Astrocyte (in vitro differentiated cells and primary cell): ENCODE measurements around the gene OR8B12. TPM values are rescaled to one million over a fixed set of nuclear protein-coding genes. Genes with fewer than 3 reads are reported as not detected.

Experiments
- DNase-seq: peaks from one replicate; pipeline ENCODE4 v3.0.0-alpha.2; 2010; ENCODE audit warnings: low read depth
- FAIRE-seq: peaks from 2 replicates; lab custom pipeline; 2011; peaks lifted over from hg19 to GRCh38; lab: Jason Lieb, UNC
- H2AFZ ChIP-seq: 2 replicates; pipeline ENCODE4 v1.6.0; 2012; ENCODE audit warnings: low read depth, low read length, inconsistent platforms
- H3K27ac ChIP-seq: 2 replicates; pipeline ENCODE4 v1.5.1; 2011; ENCODE audit warnings: low read depth, low read length, inconsistent platforms
- H3K27me3 ChIP-seq: 2 replicates; pipeline ENCODE4 v1.6.0; 2011; ENCODE audit warnings: low read length, inconsistent platforms; ENCODE audit not compliant: insufficient read depth
- H3K36me3 ChIP-seq: 2 replicates; pipeline ENCODE4 v1.5.1; 2011; ENCODE audit warnings: low read length, inconsistent platforms; ENCODE audit not compliant: insufficient read depth
- H3K4me1 ChIP-seq: 2 replicates; pipeline ENCODE4 v1.5.1; 2011; ENCODE audit warnings: low read length, inconsistent platforms; ENCODE audit not compliant: insufficient read depth
- H3K4me2 ChIP-seq: 2 replicates; pipeline ENCODE4 v1.6.0; 2012; ENCODE audit warnings: low read length, inconsistent platforms
- H3K4me3 ChIP-seq: 2 replicates; pipeline ENCODE4 v1.5.1; 2011; ENCODE audit warnings: low read depth, mild to moderate bottlenecking, low read length, inconsistent platforms; ENCODE audit not compliant: insufficient read depth
- H3K79me2 ChIP-seq: 2 replicates; pipeline ENCODE4 v1.6.0; 2012; ENCODE audit warnings: mild to moderate bottlenecking, low read length, inconsistent platforms; ENCODE audit not compliant: insufficient read depth
- H3K9ac ChIP-seq: 2 replicates; pipeline ENCODE4 v1.6.0; 2012; ENCODE audit warnings: mild to moderate bottlenecking, low read length, inconsistent platforms
- H3K9me3 ChIP-seq: 2 replicates; pipeline ENCODE4 v1.5.1; 2012; ENCODE audit warnings: low read depth, mild to moderate bottlenecking, low read length, inconsistent platforms; ENCODE audit not compliant: insufficient read depth
- H4K20me1 ChIP-seq: 2 replicates; pipeline ENCODE4 v1.6.0; 2012; ENCODE audit warnings: low read length, inconsistent platforms; ENCODE audit not compliant: insufficient read depth
- H3K27ac Mint-ChIP-seq: one replicate; pipeline ENCODE4 v1.8.0; 2021; ENCODE audit warnings: mild to moderate bottlenecking, mixed read lengths; ENCODE audit not compliant: unreplicated experiment
- H3K27me3 Mint-ChIP-seq: one replicate; pipeline ENCODE4 v1.8.0; 2021; ENCODE audit warnings: low read depth, mixed read lengths; ENCODE audit not compliant: unreplicated experiment
- H3K36me3 Mint-ChIP-seq: one replicate; pipeline ENCODE4 v1.8.0; 2021; ENCODE audit warnings: low read depth, mixed read lengths; ENCODE audit not compliant: unreplicated experiment
- H3K4me1 Mint-ChIP-seq: one replicate; pipeline ENCODE4 v1.8.0; 2021; ENCODE audit warnings: low read depth, mixed read lengths; ENCODE audit not compliant: unreplicated experiment
- H3K4me3 Mint-ChIP-seq: one replicate; pipeline ENCODE4 v1.8.0; 2021; ENCODE audit warnings: mild to moderate bottlenecking, moderate library complexity, mixed read lengths; ENCODE audit not compliant: unreplicated experiment
- H3K9me3 Mint-ChIP-seq: one replicate; pipeline ENCODE4 v1.8.0; 2021; ENCODE audit warnings: mild to moderate bottlenecking, mixed read lengths; ENCODE audit not compliant: unreplicated experiment
- EZH2 ChIP-seq: IDR thresholded peaks from 2 replicates; pipeline ENCODE4 v1.6.1; 2012; ENCODE audit warnings: mild to moderate bottlenecking, low read length, inconsistent platforms; ENCODE audit not compliant: insufficient read depth
- total RNA-seq: library from RNA; stranded (reverse); gene quantifications from 2 replicates; pipeline ENCODE4 v1.2.1, GENCODE V29; 2021
- TF ChIP-seq, protein P1 (sequence below): IDR thresholded peaks from 2 replicates; pipeline ENCODE4 v1.5.1; 2011; ENCODE audit warnings: low read depth, mild to moderate bottlenecking, inconsistent platforms, low read length, moderate library complexity; ENCODE audit not compliant: insufficient read depth

The OR8B12 gene
- total RNA-seq, 1 donor from 2014 or later: not detected

DNA sequence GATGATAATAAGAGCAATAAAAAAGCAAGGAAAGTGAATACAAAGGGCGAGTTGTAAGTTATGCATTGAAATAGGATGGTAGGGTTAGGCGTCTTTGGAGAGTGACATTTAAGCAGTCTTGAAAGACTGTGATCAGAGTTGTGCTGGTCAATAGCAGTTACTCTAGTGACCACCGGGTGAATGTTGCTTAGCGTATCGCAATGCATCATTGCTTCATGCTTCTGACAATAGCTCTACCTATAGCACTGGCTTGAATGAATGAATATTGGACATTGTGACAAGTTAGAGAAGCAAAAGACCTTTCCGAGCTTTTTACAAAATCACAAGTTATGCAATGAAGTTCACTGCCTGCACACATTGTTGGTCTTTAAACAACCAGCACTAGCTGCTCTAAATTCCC, 7.7 kb upstream of the OR8B12 start:
- Histone ChIP-seq H3K27ac (no peak overlapping the region), H3K9me3 (no peaks in the 10 kb centered on the region), H3K4me1 (no peaks in the 10 kb centered on the region), H3K79me2 (no peaks in the 10 kb centered on the region), H3K4me3 (no peak overlapping the region), H3K9ac (no peak overlapping the region), H3K4me2 (no peak overlapping the region), H4K20me1 (no peaks in the 10 kb centered on the region), H3K36me3 (no peaks in the 10 kb centered on the region), H3K27me3 (no peaks in the 10 kb centered on the region), H2AFZ (no peak overlapping the region)
- peaks cover 4% of the 10 kb centered on the region for H3K4me1 Mint-ChIP-seq
- no peak overlapping the region for H3K27ac Mint-ChIP-seq
- TF ChIP-seq, protein P1, sequence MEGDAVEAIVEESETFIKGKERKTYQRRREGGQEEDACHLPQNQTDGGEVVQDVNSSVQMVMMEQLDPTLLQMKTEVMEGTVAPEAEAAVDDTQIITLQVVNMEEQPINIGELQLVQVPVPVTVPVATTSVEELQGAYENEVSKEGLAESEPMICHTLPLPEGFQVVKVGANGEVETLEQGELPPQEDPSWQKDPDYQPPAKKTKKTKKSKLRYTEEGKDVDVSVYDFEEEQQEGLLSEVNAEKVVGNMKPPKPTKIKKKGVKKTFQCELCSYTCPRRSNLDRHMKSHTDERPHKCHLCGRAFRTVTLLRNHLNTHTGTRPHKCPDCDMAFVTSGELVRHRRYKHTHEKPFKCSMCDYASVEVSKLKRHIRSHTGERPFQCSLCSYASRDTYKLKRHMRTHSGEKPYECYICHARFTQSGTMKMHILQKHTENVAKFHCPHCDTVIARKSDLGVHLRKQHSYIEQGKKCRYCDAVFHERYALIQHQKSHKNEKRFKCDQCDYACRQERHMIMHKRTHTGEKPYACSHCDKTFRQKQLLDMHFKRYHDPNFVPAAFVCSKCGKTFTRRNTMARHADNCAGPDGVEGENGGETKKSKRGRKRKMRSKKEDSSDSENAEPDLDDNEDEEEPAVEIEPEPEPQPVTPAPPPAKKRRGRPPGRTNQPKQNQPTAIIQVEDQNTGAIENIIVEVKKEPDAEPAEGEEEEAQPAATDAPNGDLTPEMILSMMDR: no peak
- TF ChIP-seq EZH2: no peak
- H3K9me3 Mint-ChIP-seq: no peaks in the 10 kb centered on the region
- DNase-seq: no peak
- FAIRE-seq: no peak
- no peak overlapping the region for H3K4me3 Mint-ChIP-seq
- no peaks in the 10 kb centered on the region for H3K36me3 Mint-ChIP-seq
- peaks cover 2% of the 10 kb centered on the region for H3K27me3 Mint-ChIP-seq

DNA sequence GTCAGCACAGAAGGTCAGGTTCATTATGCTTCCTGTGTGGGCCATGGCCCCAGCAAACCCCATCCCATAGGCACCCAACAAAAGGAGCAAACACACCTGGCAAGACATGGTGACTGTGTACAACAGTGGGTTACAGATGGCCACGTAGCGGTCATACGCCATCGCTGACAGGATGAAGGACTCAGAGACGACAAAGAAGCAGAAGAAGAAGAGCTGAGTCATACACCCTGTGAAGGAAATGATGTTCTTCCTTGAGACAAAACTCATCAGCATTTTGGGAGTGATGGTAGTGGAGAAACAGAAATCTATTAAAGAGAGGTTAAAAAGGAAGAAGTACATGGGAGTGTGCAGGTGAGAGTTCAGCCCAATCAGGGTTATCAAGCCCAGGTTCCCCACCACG, 309 bp downstream of the OR8B12 start:
- no peaks in the 10 kb centered on the region for H3K27me3 ChIP-seq
- Mint-ChIP-seq H3K27me3 (peaks cover 10% of the 10 kb centered on the region), H3K4me1 (peaks cover under 1% of the 10 kb centered on the region), H3K36me3 (no peaks in the 10 kb centered on the region), H3K4me3 (no peak overlapping the region), H3K27ac (no peak overlapping the region), H3K9me3 (no peaks in the 10 kb centered on the region)
- H2AFZ ChIP-seq: no peak overlapping the region
- H3K9me3 ChIP-seq: no peaks in the 10 kb centered on the region
- no peaks in the 10 kb centered on the region for H3K36me3 ChIP-seq
- H3K4me2 ChIP-seq: no peak overlapping the region
- H3K9ac ChIP-seq: no peak overlapping the region
- H4K20me1 ChIP-seq: no peaks in the 10 kb centered on the region
- no peak for TF ChIP-seq EZH2
- TF ChIP-seq, protein P1: no peak
- H3K4me1 ChIP-seq: no peaks in the 10 kb centered on the region
- H3K27ac ChIP-seq: no peak overlapping the region
- H3K79me2 ChIP-seq: no peaks in the 10 kb centered on the region
- DNase-seq (no peak), FAIRE-seq (no peak)
- H3K4me3 ChIP-seq: no peak overlapping the region

DNA sequence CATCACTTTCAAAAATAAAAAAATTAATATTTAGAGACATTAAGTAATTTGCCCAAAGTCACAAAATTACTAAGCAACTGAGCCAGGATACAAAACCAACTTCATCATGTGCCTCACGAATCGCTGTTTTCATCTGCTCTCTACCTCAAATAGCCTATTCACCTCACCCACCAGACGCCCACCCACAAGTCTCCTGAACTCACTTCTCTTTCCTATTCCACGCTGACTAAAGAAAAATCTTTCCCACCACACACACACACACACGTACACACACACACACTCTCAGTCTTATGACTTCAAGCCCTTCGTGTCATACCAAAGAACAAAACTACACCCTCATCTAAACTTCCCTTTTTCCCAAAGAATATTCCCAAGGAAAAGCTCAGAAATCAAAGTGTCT, 2.2 kb downstream of the OR8B12 start:
- FAIRE-seq: no peak
- Mint-ChIP-seq H3K4me3 (no peak overlapping the region), H3K4me1 (peaks cover 5% of the 10 kb centered on the region), H3K27me3 (peaks cover 10% of the 10 kb centered on the region), H3K9me3 (peaks cover 2% of the 10 kb centered on the region), H3K36me3 (no peaks in the 10 kb centered on the region), H3K27ac (no peak overlapping the region)
- no peaks in the 10 kb centered on the region for H3K36me3 ChIP-seq
- H3K79me2 ChIP-seq: no peaks in the 10 kb centered on the region
- H3K27me3 ChIP-seq: no peaks in the 10 kb centered on the region
- H3K9ac ChIP-seq: no peak overlapping the region
- no peaks in the 10 kb centered on the region for H3K9me3 ChIP-seq
- H3K4me1 ChIP-seq: no peaks in the 10 kb centered on the region
- no peaks in the 10 kb centered on the region for H4K20me1 ChIP-seq
- H2AFZ ChIP-seq: no peak overlapping the region
- H3K4me3 ChIP-seq: no peak overlapping the region
- H3K4me2 ChIP-seq: no peak overlapping the region
- H3K27ac ChIP-seq: no peak overlapping the region
- no peak for DNase-seq
- TF ChIP-seq, protein P1: no peak
- no peak for TF ChIP-seq EZH2
